SK-N-MC (cell line): ENCODE data around the gene NCKAP5.

Experiments
- EZH2 ChIP-seq: fragments of 200-600 bp; sonication (generic); IDR thresholded peaks from one replicate; pipeline ENCODE4 v1.6.1; 2017; ENCODE audit warnings: antibody characterized with exemption
- POLR2AphosphoS5 ChIP-seq: IDR thresholded peaks from 2 replicates; pipeline ENCODE4 v1.6.1; 2012; ENCODE audit warnings: mild to moderate bottlenecking, low read depth, low read length, borderline replicate concordance

GRCh38 chr2:133476931-133477615, 91.2 kb downstream of the NCKAP5 start:
- TF ChIP-seq POLR2AphosphoS5 (no peak), EZH2 (no peak)
